Lower lobe of right lung (tissue), 2 donors: ENCODE results near the gene YTHDF1. TPM values are rescaled to one million over a fixed set of nuclear protein-coding genes. Genes with fewer than 3 reads are reported as not detected.

Source experiments
- ATAC-seq, 2 donors: fragments of 200-7000 bp; cut with Tn5 transposase; one replicate each; pipeline ENCODE4 v1.9.1; 2020 to 2022; ENCODE audit warnings: mild to moderate bottlenecking in 2 of 2, moderate library complexity in 2 of 2
- DNase-seq: peaks from one replicate; pipeline ENCODE4 v3.0.0-alpha.2; 2020
- H3K27ac ChIP-seq: fragments of 200-600 bp; one replicate; pipeline ENCODE4 v1.8.0; 2022
- H3K27me3 ChIP-seq: fragments of 200-600 bp; one replicate; pipeline ENCODE4 v1.8.0; 2022; ENCODE audit warnings: low read depth
- H3K36me3 ChIP-seq: fragments of 200-600 bp; one replicate; pipeline ENCODE4 v1.8.0; 2022; ENCODE audit warnings: mild to moderate bottlenecking
- H3K4me1 ChIP-seq: fragments of 200-600 bp; one replicate; pipeline ENCODE4 v1.8.0; 2022
- H3K4me3 ChIP-seq: fragments of 200-600 bp; one replicate; pipeline ENCODE4 v1.8.0; 2022; ENCODE audit warnings: mild to moderate bottlenecking
- H3K9me3 ChIP-seq: fragments of 200-600 bp; one replicate; pipeline ENCODE4 v1.8.0; 2022
- intact Hi-C: fragments of 100-400 bp; cut with DNase I; formaldehyde crosslinking; loops from one replicate; pipeline ENCODE4 v1.11.0; 2022
- total RNA-seq: library from RNA; stranded (reverse); fragmentation: NEBNext Ultra II Directional; extraction: Animal tissue kit (Norgen Biotek cat#: 25700); gene quantifications from one replicate; pipeline ENCODE4 v1.2.1, GENCODE V29; 2021
- TF ChIP-seq, protein P1 (sequence below): fragments of 200-600 bp; IDR thresholded peaks from one replicate; pipeline ENCODE4 v1.8.0; 2022; ENCODE audit warnings: antibody characterized with exemption, mild to moderate bottlenecking
- donor health status: DM: no; HTN: yes; CAD: no; lungs with severe emphysema.

Gene YTHDF1
- total RNA-seq, 1 donor from 2014 or later: 33.4 TPM

DNA sequence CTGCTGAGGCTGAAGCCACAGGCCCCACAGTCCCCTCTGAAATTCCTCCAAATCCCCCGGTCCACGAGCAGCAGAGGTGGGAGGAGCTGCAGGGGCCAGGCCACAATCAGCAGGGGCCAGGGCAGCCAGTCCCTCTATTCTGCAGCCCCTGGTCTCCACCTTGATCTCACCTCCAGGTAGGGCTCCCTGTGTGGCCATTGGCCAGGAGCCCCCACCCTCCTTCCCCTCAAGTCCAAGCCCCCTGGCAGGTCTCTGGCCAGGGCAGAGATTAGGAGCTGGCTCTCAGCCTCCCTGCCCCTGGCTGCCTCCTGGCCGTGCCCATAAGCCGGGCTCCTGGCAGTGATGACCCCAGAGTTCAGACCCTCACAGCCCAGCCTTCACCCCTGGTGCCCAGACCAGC, 34.7 kb downstream of the YTHDF1 start:
- H3K9me3 ChIP-seq: no peaks in the 10 kb centered on the region
- ATAC-seq (no peak), DNase-seq (no peak)
- no peak overlapping the region for H3K4me3 ChIP-seq
- H3K36me3 ChIP-seq: no peaks in the 10 kb centered on the region
- peaks cover 23% of the 10 kb centered on the region for H3K4me1 ChIP-seq
- peaks cover 72% of the 10 kb centered on the region for H3K27me3 ChIP-seq
- no peak overlapping the region for H3K27ac ChIP-seq
- TF ChIP-seq, protein P1, sequence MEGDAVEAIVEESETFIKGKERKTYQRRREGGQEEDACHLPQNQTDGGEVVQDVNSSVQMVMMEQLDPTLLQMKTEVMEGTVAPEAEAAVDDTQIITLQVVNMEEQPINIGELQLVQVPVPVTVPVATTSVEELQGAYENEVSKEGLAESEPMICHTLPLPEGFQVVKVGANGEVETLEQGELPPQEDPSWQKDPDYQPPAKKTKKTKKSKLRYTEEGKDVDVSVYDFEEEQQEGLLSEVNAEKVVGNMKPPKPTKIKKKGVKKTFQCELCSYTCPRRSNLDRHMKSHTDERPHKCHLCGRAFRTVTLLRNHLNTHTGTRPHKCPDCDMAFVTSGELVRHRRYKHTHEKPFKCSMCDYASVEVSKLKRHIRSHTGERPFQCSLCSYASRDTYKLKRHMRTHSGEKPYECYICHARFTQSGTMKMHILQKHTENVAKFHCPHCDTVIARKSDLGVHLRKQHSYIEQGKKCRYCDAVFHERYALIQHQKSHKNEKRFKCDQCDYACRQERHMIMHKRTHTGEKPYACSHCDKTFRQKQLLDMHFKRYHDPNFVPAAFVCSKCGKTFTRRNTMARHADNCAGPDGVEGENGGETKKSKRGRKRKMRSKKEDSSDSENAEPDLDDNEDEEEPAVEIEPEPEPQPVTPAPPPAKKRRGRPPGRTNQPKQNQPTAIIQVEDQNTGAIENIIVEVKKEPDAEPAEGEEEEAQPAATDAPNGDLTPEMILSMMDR: no peak
- intact Hi-C loops: no loop called here

DNA sequence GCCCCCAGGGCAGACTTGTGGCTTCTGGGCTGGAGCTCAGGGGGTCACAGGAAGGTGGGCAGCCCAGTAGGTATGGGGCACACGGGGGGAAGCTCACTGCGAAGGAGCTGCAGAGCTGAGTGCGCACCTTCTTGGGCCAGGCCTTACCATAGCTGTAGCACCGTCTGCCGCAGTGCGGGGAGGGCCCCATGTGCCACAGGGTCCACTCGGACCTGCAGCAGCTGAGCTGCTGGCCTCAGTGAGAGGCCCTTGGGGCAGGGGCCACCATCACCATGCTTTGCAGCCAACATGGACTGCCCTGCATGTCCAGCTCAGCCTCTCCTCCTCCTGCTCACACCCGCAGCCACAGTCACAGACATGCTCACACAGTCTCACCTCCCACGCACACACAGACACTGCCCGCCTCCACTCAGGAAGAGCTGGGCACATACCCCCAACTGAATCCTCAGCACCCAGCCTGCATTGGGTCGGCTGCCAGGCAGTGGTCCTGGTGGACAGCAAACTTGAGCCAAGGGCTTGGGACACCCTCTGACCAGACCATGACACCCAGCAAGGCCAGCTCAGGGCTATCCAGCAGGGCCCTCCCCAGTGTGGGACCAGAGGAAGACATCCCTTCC, 35.3 kb downstream of the YTHDF1 start:
- intact Hi-C loops: no loop called here

DNA sequence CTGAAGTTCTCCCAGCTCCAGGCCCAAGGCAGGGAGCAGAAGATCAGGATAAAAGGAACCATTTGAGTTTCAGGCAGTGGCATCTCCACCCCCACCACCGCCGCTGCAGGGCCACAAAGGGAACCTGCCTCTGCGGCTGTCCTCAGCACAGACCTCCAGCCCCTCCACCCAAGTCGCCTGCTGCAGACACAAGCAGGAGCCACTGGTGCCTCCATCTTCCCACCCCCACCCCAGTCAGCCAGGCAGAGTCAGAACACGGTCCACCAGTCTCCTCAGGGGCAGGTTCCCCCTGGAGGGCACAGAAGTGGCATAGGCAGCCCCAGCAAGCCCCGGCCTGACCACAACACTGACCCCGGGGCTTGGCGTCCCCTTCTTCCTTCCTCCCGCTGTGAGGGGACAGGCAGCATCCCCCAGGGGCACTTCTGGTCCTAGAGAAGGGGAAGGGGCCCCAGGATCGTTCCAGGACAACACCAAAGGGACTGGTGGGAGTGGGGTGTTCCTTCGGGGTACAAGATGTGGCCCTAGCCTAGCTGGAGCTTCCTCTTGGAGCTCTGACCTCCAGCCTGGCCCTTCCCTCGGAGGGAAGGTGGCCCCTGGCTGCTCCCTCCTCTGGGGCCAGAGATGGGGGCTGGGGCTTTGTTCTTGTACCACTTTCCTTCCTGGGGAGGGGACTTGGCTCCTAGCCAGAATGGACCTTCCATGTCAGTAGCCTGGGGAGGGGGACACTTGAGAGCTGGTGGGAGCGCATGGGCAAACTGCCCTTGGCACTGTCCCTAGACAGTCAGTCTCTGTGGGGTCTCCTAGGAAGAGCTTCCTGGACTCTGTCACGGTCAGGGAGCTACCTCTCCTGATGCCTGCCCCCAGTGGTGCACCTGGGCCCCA, 36.0 kb downstream of the YTHDF1 start:
- ATAC-seq (no peak), DNase-seq (no peak)
- Histone ChIP-seq H3K27ac (no peak overlapping the region), H3K36me3 (no peaks in the 10 kb centered on the region), H3K27me3 (peaks cover 85% of the 10 kb centered on the region), H3K4me1 (peaks cover 23% of the 10 kb centered on the region), H3K9me3 (no peaks in the 10 kb centered on the region), H3K4me3 (no peak overlapping the region)
- TF ChIP-seq, protein P1: no peak
- intact Hi-C loops: no loop called here

More for the DNA sequence above, 35.3 kb downstream of the YTHDF1 start:
- H3K36me3 ChIP-seq: no peaks in the 10 kb centered on the region
- TF ChIP-seq, protein P1: no peak
- ATAC-seq: no peak
- no peaks in the 10 kb centered on the region for H3K9me3 ChIP-seq
- no peak for DNase-seq
- peaks cover 23% of the 10 kb centered on the region for H3K4me1 ChIP-seq
- no peak overlapping the region for H3K27ac ChIP-seq
- no peak overlapping the region for H3K4me3 ChIP-seq
- H3K27me3 ChIP-seq: peaks cover 78% of the 10 kb centered on the region

DNA sequence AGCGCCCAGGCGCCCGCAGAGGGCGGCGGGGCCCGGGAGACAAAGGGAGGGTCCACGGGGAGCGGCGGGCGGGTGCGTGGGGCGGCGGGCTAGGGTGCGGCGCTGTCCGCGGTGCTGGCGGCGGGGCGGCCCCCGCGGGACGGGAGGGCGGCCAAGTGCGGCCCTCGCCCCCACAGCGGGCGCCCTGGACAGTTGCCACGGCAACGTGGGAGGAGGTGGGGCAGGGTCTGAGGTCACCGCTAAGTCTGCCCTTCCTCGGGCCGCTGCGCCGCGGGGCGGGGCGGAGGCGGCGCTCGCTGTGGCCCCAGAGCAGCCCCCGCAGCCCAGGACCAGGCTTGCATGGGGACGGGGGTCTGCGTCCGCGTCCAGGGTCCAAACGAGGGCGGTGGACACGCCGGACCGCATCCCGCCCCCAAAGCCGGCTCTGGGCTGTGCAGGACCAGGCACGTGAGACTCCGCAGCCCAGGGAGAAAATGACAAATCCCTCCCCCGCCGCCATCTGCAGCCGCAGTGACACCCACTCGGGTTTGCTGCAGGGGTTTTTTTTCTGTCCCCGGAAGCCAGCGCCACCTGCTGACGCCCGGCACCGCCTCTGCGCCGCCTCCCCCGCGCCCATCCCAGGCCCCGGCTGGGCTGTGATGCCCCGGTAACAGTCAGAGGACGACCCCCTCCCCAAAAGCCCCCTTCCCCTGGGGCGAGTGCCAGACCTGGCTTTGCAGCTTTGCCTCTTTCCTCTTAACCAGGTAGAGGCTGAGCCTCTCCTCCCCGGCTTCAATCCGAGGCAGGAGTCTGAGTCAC, 36.8 kb downstream of the YTHDF1 start:
- H3K36me3 ChIP-seq: no peaks in the 10 kb centered on the region
- no peak for DNase-seq
- TF ChIP-seq, protein P1: peak; percentile 40
- peak overlapping the region; percentile 41 for H3K4me3 ChIP-seq
- H3K4me1 ChIP-seq: peaks cover 23% of the 10 kb centered on the region
- peaks cover 93% of the 10 kb centered on the region for H3K27me3 ChIP-seq
- no peaks in the 10 kb centered on the region for H3K9me3 ChIP-seq
- intact Hi-C loops: no loop called here
- ATAC-seq: no peak
- H3K27ac ChIP-seq: no peak overlapping the region

DNA sequence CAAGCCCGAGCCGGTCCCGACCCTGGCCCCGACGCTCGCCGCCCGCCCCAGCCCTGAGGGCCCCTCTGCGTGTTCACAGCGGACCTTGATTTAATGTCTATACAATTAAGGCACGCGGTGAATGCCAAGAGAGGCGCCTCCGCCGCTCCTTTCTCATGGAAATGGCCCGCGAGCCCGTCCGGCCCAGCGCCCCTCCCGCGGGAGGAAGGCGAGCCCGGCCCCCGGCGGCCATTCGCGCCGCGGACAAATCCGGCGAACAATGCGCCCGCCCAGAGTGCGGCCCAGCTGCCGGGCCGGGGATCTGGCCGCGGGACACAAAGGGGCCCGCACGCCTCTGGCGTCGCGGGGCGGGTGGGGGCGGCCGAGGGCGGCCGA, 37.5 kb downstream of the YTHDF1 start:
- Histone ChIP-seq H3K9me3 (no peaks in the 10 kb centered on the region), H3K4me1 (peaks cover 23% of the 10 kb centered on the region), H3K27me3 (peaks cover 97% of the 10 kb centered on the region), H3K27ac (no peak overlapping the region), H3K36me3 (no peaks in the 10 kb centered on the region), H3K4me3 (no peak overlapping the region)
- ATAC-seq (no peak), DNase-seq (no peak)
- TF ChIP-seq, protein P1: no peak
- intact Hi-C loops: no loop called here
